ENCODE measurements around the gene ZNF506. TPM values are rescaled to one million over a fixed set of nuclear protein-coding genes. Genes with fewer than 3 reads are reported as not detected.
"Not testable (repeated sequence)": the region's sequence is repeated elsewhere in the genome, so short reads cannot be mapped to it uniquely, and the experiment has no call there.

The ZNF506 gene
- polyA plus RNA-seq, 1 of the 3 experiments (the other 2 are of a cell fraction) = 4.1 TPM

DNA sequence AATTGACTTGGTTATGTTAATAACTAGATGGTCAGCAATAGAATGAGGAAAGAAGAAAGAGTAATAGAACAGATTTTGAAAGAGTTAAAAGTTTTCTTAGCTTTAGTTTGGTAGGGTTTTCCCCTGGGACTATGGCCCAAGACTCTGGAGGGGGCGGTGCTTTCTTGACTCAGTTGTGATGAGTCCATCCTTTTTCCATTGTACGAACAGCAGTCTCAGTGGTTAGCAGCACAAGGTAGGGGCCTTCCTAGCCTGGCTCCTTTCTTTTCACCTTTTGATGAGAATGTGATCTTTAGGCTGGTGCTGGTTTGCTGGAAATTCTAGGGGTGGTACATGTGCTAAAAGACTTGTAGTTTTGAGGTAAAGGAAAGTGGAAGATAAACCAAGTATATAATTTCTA lies 38.8 kb downstream of the ZNF506 start:
- no peak overlapping the region for H3K9ac ChIP-seq
- no peak for DNase-seq
- peaks cover 0 to 3% of the 10 kb centered on the region in 2 experiments; a peak in 1 of 4 replicates for H3K4me1 ChIP-seq (ENCODE audit: control insufficient read depth in 1 of 2, insufficient read depth in 2 of 2, low read depth in 1 of 2, low read length in 1 of 2)
- H3K9me3 ChIP-seq = no peaks in the 10 kb centered on the region
- H3K4me2 ChIP-seq = no peak overlapping the region
- H3K27ac ChIP-seq (ENCODE audit: low read depth in 2 of 2, low read length in 1 of 2) = no peak overlapping the region
- H3K27me3 ChIP-seq (ENCODE audit: insufficient read depth) = no peaks in the 10 kb centered on the region
- H3K36me3 ChIP-seq (replicated peaks in 1 of 2; ENCODE audit: control insufficient read depth in 1 of 2, insufficient read depth in 2 of 2, low read length in 1 of 2) = peaks cover 4 to 52% of the 10 kb centered on the region in 2 experiments
- peaks cover 4% of the 10 kb centered on the region for H3F3A ChIP-seq (replicated peaks; ENCODE audit: insufficient read depth)
- H4K20me1 ChIP-seq (ENCODE audit: insufficient read depth) = no peaks in the 10 kb centered on the region
- H3K79me2 ChIP-seq (ENCODE audit: insufficient read depth) = peaks cover 51% of the 10 kb centered on the region
- no peaks in the 10 kb centered on the region for H3K9me2 ChIP-seq
- no peak overlapping the region for H2AFZ ChIP-seq (ENCODE audit: low read depth)
- CTCF ChIA-PET = no interaction called here
- POLR2A ChIA-PET = no interaction called here
- TF ChIP-seq CHD2 (IDR thresholded peaks at IDR 0.05; ENCODE audit: low read length, partially characterized antibody) = no peak
- no peak for TF ChIP-seq MXI1 (IDR thresholded peaks at IDR 0.05; ENCODE audit: low read depth, low read length)
- TF ChIP-seq, protein P1, sequence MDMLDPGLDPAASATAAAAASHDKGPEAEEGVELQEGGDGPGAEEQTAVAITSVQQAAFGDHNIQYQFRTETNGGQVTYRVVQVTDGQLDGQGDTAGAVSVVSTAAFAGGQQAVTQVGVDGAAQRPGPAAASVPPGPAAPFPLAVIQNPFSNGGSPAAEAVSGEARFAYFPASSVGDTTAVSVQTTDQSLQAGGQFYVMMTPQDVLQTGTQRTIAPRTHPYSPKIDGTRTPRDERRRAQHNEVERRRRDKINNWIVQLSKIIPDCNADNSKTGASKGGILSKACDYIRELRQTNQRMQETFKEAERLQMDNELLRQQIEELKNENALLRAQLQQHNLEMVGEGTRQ (IDR thresholded peaks at IDR 0.05; ENCODE audit: borderline replicate concordance, low read depth, low read length) = no peak
- TF ChIP-seq EP300 (IDR thresholded peaks at IDR 0.05; ENCODE audit: borderline replicate concordance in 1 of 2, low read depth in 1 of 2, low read length in 1 of 2) = no peak
- TF ChIP-seq, protein P2, sequence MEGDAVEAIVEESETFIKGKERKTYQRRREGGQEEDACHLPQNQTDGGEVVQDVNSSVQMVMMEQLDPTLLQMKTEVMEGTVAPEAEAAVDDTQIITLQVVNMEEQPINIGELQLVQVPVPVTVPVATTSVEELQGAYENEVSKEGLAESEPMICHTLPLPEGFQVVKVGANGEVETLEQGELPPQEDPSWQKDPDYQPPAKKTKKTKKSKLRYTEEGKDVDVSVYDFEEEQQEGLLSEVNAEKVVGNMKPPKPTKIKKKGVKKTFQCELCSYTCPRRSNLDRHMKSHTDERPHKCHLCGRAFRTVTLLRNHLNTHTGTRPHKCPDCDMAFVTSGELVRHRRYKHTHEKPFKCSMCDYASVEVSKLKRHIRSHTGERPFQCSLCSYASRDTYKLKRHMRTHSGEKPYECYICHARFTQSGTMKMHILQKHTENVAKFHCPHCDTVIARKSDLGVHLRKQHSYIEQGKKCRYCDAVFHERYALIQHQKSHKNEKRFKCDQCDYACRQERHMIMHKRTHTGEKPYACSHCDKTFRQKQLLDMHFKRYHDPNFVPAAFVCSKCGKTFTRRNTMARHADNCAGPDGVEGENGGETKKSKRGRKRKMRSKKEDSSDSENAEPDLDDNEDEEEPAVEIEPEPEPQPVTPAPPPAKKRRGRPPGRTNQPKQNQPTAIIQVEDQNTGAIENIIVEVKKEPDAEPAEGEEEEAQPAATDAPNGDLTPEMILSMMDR (IDR thresholded peaks at IDR 0.05) = no peak
- TF ChIP-seq, protein P3, sequence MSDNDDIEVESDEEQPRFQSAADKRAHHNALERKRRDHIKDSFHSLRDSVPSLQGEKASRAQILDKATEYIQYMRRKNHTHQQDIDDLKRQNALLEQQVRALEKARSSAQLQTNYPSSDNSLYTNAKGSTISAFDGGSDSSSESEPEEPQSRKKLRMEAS (IDR thresholded peaks at IDR 0.05; ENCODE audit: low read depth) = no peak
- no peak for TF ChIP-seq FOXJ3 (CRISPR knock-in tag; IDR thresholded peaks at IDR 0.05)
- no peak for TF ChIP-seq TCF12 (IDR thresholded peaks at IDR 0.05)
- TF ChIP-seq JUND (IDR thresholded peaks at IDR 0.05) = no peak
- TF ChIP-seq RFX5 (IDR thresholded peaks at IDR 0.05; ENCODE audit: low read length) = no peak
- no peak for TF ChIP-seq RAD21 (IDR thresholded peaks at IDR 0.05; ENCODE audit: low read length)
- no peak for TF ChIP-seq TEAD4 (IDR thresholded peaks at IDR 0.05; ENCODE audit: borderline replicate concordance, insufficient read depth)
- TF ChIP-seq RCOR1 (IDR thresholded peaks at IDR 0.05; ENCODE audit: low read length) = no peak
- TF ChIP-seq FOXM1 (IDR thresholded peaks at IDR 0.05; ENCODE audit: low read depth) = no peak
- TF ChIP-seq, protein P4, sequence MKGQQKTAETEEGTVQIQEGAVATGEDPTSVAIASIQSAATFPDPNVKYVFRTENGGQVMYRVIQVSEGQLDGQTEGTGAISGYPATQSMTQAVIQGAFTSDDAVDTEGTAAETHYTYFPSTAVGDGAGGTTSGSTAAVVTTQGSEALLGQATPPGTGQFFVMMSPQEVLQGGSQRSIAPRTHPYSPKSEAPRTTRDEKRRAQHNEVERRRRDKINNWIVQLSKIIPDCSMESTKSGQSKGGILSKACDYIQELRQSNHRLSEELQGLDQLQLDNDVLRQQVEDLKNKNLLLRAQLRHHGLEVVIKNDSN (IDR thresholded peaks at IDR 0.05; ENCODE audit: borderline replicate concordance, low read depth) = no peak
- TF ChIP-seq, protein P5, sequence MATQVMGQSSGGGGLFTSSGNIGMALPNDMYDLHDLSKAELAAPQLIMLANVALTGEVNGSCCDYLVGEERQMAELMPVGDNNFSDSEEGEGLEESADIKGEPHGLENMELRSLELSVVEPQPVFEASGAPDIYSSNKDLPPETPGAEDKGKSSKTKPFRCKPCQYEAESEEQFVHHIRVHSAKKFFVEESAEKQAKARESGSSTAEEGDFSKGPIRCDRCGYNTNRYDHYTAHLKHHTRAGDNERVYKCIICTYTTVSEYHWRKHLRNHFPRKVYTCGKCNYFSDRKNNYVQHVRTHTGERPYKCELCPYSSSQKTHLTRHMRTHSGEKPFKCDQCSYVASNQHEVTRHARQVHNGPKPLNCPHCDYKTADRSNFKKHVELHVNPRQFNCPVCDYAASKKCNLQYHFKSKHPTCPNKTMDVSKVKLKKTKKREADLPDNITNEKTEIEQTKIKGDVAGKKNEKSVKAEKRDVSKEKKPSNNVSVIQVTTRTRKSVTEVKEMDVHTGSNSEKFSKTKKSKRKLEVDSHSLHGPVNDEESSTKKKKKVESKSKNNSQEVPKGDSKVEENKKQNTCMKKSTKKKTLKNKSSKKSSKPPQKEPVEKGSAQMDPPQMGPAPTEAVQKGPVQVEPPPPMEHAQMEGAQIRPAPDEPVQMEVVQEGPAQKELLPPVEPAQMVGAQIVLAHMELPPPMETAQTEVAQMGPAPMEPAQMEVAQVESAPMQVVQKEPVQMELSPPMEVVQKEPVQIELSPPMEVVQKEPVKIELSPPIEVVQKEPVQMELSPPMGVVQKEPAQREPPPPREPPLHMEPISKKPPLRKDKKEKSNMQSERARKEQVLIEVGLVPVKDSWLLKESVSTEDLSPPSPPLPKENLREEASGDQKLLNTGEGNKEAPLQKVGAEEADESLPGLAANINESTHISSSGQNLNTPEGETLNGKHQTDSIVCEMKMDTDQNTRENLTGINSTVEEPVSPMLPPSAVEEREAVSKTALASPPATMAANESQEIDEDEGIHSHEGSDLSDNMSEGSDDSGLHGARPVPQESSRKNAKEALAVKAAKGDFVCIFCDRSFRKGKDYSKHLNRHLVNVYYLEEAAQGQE (IDR thresholded peaks at IDR 0.05; ENCODE audit: low read depth, low read length) = no peak
- no peak for TF ChIP-seq ELF1 (IDR thresholded peaks at IDR 0.05)
- no peak for TF ChIP-seq NRF1 (IDR thresholded peaks at IDR 0.05; ENCODE audit: low read depth, low read length)
- no peak for TF ChIP-seq MEF2A (IDR thresholded peaks at IDR 0.05; ENCODE audit: borderline replicate concordance, low read depth)
- TF ChIP-seq POLR2AphosphoS5 (IDR thresholded peaks at IDR 0.05; ENCODE audit: low read depth, low read length) = no peak
- 95% methylated on average over 2 of the region's 2 CpGs for WGBS (ENCODE audit: low lambda C conversion rate)
- H3K4me3 ChIP-seq (ENCODE audit: low read depth in 2 of 2, low read length in 1 of 2) = no peak overlapping the region

DNA sequence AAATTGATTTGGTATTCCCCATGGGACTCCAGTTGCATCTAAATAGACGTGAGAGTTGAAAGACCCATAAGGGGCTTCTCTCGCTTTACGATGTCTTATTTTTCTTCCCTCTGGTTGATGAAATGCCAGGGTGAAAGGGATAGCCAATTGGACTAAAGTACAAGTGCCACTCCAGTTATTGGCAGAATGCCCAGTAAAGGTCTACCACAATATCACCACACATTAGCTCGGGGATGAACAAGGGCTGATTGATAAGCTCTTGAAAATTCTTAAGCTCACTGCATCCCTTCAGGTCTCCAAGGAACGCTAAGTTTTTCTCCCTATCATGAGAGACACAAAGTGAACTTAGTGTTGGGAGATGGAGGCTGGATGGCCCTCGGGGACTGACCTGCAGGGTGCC lies 39.8 kb downstream of the ZNF506 start:
- H3K27me3 ChIP-seq (ENCODE audit: insufficient read depth); DNase-seq; H2AFZ ChIP-seq (ENCODE audit: low read depth); H3K4me3 ChIP-seq (ENCODE audit: low read depth in 2 of 2, low read length in 1 of 2); H3K27ac ChIP-seq (ENCODE audit: low read depth in 2 of 2, low read length in 1 of 2); H3K9ac ChIP-seq; H3K9me3 ChIP-seq; H3K4me2 ChIP-seq; POLR2A ChIA-PET; H4K20me1 ChIP-seq (ENCODE audit: insufficient read depth); H3F3A ChIP-seq (replicated peaks; ENCODE audit: insufficient read depth); H3K9me2 ChIP-seq; H3K4me1 ChIP-seq (ENCODE audit: control insufficient read depth in 1 of 2, insufficient read depth in 2 of 2, low read depth in 1 of 2, low read length in 1 of 2); CTCF ChIA-PET: not testable (repeated sequence)
- WGBS (ENCODE audit: low lambda C conversion rate) = 93% methylated on average over 6 of the region's 6 CpGs
- H3K79me2 ChIP-seq (ENCODE audit: insufficient read depth) = peaks cover 59% of the 10 kb centered on the region
- peaks cover 0 to 43% of the 10 kb centered on the region in 2 experiments for H3K36me3 ChIP-seq (replicated peaks in 1 of 2; ENCODE audit: control insufficient read depth in 1 of 2, insufficient read depth in 2 of 2, low read length in 1 of 2)

Measured in SK-N-SH (cell line).